DND-41 (cell line): ENCODE data around the gene POU2F3.

Source experiments
- ATAC-seq: fragments of 200-7000 bp; cut with Tn5 transposase; 3 replicates; pipeline ENCODE4 v1.9.1; 2021; ENCODE audit warnings: low read depth; ENCODE audit not compliant: insufficient read depth
- DNase-seq: peaks from one replicate; pipeline ENCODE4 v3.0.0-alpha.2; 2020
- H2AFZ ChIP-seq: 2 replicates; pipeline ENCODE4 v1.6.0; 2012; ENCODE audit warnings: low read depth, low read length
- H3K27ac ChIP-seq: 2 replicates; pipeline ENCODE4 v1.5.1; 2012; ENCODE audit warnings: low read length, inconsistent platforms
- H3K27me3 ChIP-seq: fragments of 200-600 bp; sonication (generic); 2 replicates; pipeline ENCODE4 v1.6.0; 2012; ENCODE audit warnings: low read length, mild to moderate bottlenecking, inconsistent platforms; ENCODE audit not compliant: insufficient read depth, poor library complexity
- H3K36me3 ChIP-seq: 2 replicates; pipeline ENCODE4 v1.5.1; 2012; ENCODE audit warnings: low read length, inconsistent platforms; ENCODE audit not compliant: insufficient read depth
- H3K4me1 ChIP-seq: 2 replicates; pipeline ENCODE4 v1.5.1; 2012; ENCODE audit warnings: mild to moderate bottlenecking, low read length; ENCODE audit not compliant: insufficient read depth
- H3K4me2 ChIP-seq: 2 replicates; pipeline ENCODE4 v1.6.0; 2012; ENCODE audit warnings: mild to moderate bottlenecking, moderate library complexity, low read length, inconsistent platforms; ENCODE audit not compliant: insufficient read depth
- H3K4me3 ChIP-seq, 2 experiments: fragments of 200-600 bp in 1 of 2; shearing (Covaris generic) in 1 of 2; 2 replicates each; pipeline ENCODE4 v1.5.1; 2012 to 2016; ENCODE audit warnings: inconsistent platforms in 2 of 2, low read length in 2 of 2, mild to moderate bottlenecking in 2 of 2, low read depth in 1 of 2, moderate library complexity in 1 of 2
- H3K79me2 ChIP-seq: 2 replicates; pipeline ENCODE4 v1.6.0; 2012; ENCODE audit warnings: low read length, inconsistent platforms; ENCODE audit not compliant: insufficient read depth
- H3K9ac ChIP-seq: 2 replicates; pipeline ENCODE4 v1.6.0; 2012; ENCODE audit warnings: low read depth, mild to moderate bottlenecking, inconsistent platforms, low read length, moderate library complexity
- H3K9me3 ChIP-seq: 2 replicates; pipeline ENCODE4 v1.5.1; 2012; ENCODE audit warnings: low read length, moderate library complexity, mild to moderate bottlenecking, inconsistent platforms; ENCODE audit not compliant: insufficient read depth, severe bottlenecking
- H4K20me1 ChIP-seq: 2 replicates; pipeline ENCODE4 v1.6.0; 2012; ENCODE audit warnings: low read length; ENCODE audit not compliant: insufficient read depth
- EZH2 ChIP-seq: IDR thresholded peaks from 3 replicates; pipeline ENCODE4 v1.6.1; 2012; ENCODE audit warnings: borderline replicate concordance, low read depth, mild to moderate bottlenecking, moderate library complexity, low read length, inconsistent platforms; ENCODE audit not compliant: severe bottlenecking
- TF ChIP-seq, protein P1 (sequence below): IDR thresholded peaks from 2 replicates; pipeline ENCODE4 v1.5.1; 2012; ENCODE audit warnings: borderline replicate concordance, low read length, moderate library complexity, mild to moderate bottlenecking; ENCODE audit not compliant: poor library complexity, severe bottlenecking; ENCODE audit errors: extremely low read depth

Gene POU2F3

DNA sequence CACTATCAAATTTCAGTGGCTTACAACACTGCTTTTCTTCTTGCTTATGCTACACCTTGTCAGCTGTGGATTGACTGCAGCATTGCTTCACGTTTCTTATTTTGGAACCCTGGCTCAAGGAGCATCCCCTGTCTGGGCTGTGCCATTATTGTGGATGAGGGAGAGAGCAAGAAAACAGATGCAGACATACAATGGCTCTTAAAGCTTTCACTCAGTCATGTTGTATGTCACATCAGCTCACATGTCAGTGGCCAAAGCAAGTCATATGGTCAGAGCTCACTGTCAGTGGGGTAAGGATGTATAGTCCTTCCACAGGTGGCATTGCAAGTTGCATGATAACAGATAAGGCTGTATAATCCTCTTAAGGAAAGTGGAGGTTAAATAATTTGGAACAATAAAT lies 106.3 kb downstream of the POU2F3 start:
- Histone ChIP-seq H3K4me1 (peaks cover 12% of the 10 kb centered on the region), H3K9ac (no peak overlapping the region), H3K79me2 (no peaks in the 10 kb centered on the region), H3K9me3 (no peaks in the 10 kb centered on the region), H3K27me3 (peaks cover 42% of the 10 kb centered on the region), H3K36me3 (no peaks in the 10 kb centered on the region), H3K4me2 (no peak overlapping the region), H2AFZ (no peak overlapping the region), H3K27ac (no peak overlapping the region), H4K20me1 (peaks cover 23% of the 10 kb centered on the region), H3K4me3 (no peak overlapping the region)
- no peak for TF ChIP-seq EZH2
- TF ChIP-seq, protein P1, sequence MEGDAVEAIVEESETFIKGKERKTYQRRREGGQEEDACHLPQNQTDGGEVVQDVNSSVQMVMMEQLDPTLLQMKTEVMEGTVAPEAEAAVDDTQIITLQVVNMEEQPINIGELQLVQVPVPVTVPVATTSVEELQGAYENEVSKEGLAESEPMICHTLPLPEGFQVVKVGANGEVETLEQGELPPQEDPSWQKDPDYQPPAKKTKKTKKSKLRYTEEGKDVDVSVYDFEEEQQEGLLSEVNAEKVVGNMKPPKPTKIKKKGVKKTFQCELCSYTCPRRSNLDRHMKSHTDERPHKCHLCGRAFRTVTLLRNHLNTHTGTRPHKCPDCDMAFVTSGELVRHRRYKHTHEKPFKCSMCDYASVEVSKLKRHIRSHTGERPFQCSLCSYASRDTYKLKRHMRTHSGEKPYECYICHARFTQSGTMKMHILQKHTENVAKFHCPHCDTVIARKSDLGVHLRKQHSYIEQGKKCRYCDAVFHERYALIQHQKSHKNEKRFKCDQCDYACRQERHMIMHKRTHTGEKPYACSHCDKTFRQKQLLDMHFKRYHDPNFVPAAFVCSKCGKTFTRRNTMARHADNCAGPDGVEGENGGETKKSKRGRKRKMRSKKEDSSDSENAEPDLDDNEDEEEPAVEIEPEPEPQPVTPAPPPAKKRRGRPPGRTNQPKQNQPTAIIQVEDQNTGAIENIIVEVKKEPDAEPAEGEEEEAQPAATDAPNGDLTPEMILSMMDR: no peak
- ATAC-seq (no peak), DNase-seq (no peak)

DNA sequence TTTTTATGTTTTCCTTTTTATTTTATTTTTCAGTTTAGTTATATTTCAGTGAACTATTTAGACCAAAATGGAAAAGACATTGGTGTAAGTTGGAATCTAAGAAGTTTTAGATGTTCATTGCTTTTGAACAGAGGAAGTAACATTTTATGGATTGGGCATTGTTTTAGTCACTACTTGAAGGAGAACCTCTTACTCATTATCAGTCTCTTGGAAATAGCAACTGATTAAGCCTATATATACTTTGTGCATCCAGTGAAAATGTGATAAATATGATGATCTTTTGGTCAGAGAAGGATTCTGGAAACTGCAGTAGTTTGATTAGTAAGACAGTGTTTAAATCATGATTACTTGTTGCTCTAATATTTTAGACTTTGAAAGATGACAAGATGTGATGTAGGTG lies 110.7 kb downstream of the POU2F3 start:
- ATAC-seq: no peak
- Histone ChIP-seq H2AFZ (no peak overlapping the region), H3K9me3 (no peaks in the 10 kb centered on the region), H3K27ac (no peak overlapping the region), H3K27me3 (peaks cover 53% of the 10 kb centered on the region), H4K20me1 (peaks cover 27% of the 10 kb centered on the region), H3K36me3 (no peaks in the 10 kb centered on the region), H3K9ac (no peak overlapping the region), H3K79me2 (no peaks in the 10 kb centered on the region), H3K4me2 (no peak overlapping the region), H3K4me1 (no peaks in the 10 kb centered on the region), H3K4me3 (no peak overlapping the region)
- no peak for TF ChIP-seq EZH2
- TF ChIP-seq, protein P1: no peak
- DNase-seq: no peak

DNA sequence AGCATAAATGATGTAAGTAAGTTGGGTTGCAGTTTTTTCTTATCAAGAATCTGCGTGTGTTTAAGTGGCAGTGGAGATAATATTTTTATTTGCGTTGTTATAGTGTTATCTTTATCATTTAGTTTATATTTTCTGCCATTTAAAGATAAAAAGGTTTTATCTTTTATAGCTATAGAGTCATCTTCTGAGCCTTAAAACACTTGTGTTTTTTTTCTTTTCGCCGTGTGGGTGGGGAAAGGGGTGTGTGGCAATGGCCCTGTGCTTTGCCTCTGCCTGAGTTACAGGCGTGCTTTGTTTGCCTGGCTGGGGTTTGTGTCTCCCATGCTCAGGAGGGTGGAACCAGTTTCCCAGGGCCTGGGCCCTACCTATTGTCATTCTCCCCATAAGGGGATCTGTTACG lies 112.5 kb downstream of the POU2F3 start:
- Histone ChIP-seq H2AFZ (no peak overlapping the region), H3K4me1 (no peaks in the 10 kb centered on the region), H3K27ac (no peak overlapping the region), H3K9ac (no peak overlapping the region), H3K9me3 (no peaks in the 10 kb centered on the region), H4K20me1 (peaks cover 24% of the 10 kb centered on the region), H3K36me3 (no peaks in the 10 kb centered on the region), H3K79me2 (no peaks in the 10 kb centered on the region), H3K4me2 (no peak overlapping the region), H3K4me3 (no peak overlapping the region), H3K27me3 (peaks cover 54% of the 10 kb centered on the region)
- DNase-seq: no peak
- TF ChIP-seq, protein P1: no peak
- no peak for TF ChIP-seq EZH2
- ATAC-seq: no peak

DNA sequence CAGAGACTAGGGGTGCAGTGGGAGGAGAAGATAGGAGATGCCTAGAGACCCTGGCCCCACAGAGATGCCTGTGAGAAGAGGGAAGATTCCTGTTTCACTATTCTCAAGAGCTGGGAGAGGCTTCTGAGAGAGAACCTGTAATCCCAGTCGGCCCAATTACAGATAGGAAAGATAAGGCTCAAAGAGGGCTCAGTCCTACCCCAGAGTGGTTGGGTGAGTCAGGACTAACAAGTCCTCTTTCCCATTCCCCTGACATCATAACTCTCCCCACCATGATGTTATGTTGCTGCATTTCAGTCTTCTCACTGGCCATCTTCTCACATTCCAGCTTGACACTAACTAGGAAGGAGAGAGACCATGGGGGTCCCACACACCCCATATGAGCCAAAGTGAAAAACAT lies 114.1 kb downstream of the POU2F3 start:
- Histone ChIP-seq H3K27ac (no peak overlapping the region), H2AFZ (no peak overlapping the region), H3K9ac (no peak overlapping the region), H3K79me2 (no peaks in the 10 kb centered on the region), H3K4me2 (no peak overlapping the region), H3K9me3 (no peaks in the 10 kb centered on the region), H4K20me1 (peaks cover 29% of the 10 kb centered on the region), H3K36me3 (no peaks in the 10 kb centered on the region), H3K4me3 (no peak overlapping the region), H3K4me1 (no peaks in the 10 kb centered on the region), H3K27me3 (peaks cover 56% of the 10 kb centered on the region)
- DNase-seq (no peak), ATAC-seq (no peak)
- no peak for TF ChIP-seq EZH2
- TF ChIP-seq, protein P1: no peak
